GM19099 (cell line): Measurements from ENCODE around the gene ACACB.

Source experiments
- POLR2A ChIP-seq: IDR thresholded peaks from 3 replicates; pipeline ENCODE4 v1.6.1; 2011; ENCODE audit warnings: low read depth; ENCODE audit not compliant: insufficient read length; ENCODE audit errors: extremely low read depth

Gene ACACB

DNA sequence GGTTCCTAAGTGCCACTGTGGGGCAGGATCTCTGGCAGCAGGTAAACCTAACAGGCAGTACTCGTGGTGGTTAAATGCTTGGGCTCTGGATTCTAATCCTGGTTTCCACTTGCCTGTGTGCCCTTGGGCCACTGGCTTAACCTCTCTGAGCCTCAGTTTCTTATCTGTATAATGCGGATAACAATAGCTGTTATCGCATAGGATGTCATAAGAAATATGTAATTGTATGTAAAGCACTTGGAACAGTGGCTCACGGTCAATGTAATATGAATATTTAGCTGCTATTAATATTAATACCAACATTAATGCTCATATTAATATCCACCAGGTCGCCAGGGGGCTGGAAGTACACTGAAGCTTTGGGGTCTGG, 175.9 kb downstream of the ACACB start:
- no peak for TF ChIP-seq POLR2A

- no peak for TF ChIP-seq POLR2A
Measured at GRCh38 chr12:109293106-109293505, 176.7 kb downstream of the ACACB start.

DNA sequence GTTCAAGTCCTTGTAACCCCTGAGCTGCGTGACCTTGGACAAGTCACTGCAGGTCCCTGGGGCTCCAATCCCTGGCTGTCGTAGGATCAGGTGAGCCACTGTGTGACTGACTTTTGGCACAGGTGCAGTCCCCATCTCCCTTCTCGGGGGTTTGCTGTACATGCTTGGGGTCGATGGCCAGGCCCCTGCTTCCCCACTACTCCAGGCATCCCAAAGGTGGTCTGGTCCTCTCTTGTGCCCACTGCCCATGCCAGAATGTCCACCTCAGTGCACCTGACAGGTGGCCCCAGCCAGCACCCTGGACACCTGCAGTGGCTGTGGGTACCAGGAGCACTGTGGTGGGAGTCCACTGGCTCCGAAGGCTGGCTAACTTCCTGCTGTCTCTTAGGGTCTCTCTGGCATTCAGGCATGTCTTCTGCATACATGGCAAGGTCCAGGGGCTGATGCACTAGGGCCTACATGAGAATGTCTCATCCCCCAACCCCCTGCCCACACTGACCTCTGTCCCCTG, 178.0 kb downstream of the ACACB start:
- no peak for TF ChIP-seq POLR2A

GRCh38 chr12:109295764-109296425, 179.5 kb downstream of the ACACB start:
- no peak for TF ChIP-seq POLR2A

DNA sequence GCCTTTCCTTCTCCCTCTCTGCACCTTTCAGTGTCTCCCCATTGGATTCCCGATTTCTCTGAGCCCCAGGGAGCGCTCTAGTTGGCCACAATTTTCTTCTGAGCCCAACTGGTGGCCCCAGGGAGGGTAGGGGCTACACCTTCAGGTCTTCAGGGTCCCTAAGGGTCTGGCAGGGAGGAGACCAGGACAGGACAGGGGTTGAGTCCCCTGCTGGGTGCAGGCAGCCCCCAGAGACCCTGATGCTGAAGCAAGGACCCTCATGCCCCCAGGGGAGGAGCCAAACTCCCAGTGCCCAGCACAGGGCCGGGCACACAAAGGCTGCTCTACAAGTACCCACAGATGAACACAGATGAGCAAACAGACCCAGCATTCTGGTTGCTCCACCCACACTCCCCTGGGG, 180.0 kb downstream of the ACACB start:
- TF ChIP-seq POLR2A = no peak

DNA sequence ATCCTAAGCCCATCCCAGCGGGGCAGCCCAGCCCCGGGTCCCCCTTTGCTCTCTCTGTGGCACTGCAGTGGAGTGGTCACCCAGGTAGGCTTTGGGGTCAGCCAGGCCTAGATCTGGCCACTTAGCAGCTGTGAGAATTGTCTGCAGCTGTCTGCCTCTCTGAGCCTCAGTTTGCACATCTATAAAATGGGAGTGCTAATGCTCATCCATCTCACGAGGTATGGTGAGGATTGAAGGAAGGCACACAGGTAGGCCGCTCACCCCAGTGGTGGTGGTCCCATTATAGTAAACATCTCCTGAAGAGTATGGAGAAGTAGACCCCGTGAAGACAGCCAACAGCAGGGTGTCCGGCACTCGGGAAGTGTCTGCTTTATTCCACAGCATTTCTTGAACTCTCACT, 183.5 kb downstream of the ACACB start:
- TF ChIP-seq POLR2A = no peak

DNA sequence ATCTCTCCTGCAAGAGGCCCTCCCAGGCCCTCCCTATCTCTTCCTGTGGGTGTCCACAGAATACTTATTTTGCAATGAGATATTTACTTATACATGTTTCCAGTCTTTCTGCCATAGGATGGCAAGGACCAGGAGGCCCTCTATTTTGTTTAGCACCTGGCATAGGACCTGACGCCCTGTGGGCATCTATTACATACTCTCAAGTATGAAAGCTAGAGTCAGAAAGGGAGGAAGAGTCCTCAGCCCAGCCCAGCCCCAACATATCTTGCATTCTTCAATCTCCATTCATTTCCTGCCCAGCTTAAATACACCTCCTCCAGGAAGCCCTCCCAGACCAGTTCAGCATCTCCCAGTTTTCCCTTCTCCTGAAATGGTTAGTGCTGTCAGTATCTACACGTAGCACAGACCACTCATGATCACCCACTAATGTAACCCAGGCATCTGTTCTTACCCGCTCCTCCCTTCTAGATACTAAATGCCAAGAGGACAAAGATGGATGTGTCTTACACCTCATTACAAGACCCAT, 185.3 kb downstream of the ACACB start:
- TF ChIP-seq POLR2A = no peak

- no peak for TF ChIP-seq POLR2A
Measured at GRCh38 chr12:109302358-109302757, 186.0 kb downstream of the ACACB start.

GRCh38 chr12:109302770-109303169, 186.4 kb downstream of the ACACB start:
- no peak for TF ChIP-seq POLR2A

GRCh38 chr12:109304485-109304884, 188.1 kb downstream of the ACACB start:
- no peak for TF ChIP-seq POLR2A

- TF ChIP-seq POLR2A = no peak
Measured at GRCh38 chr12:109305547-109305946, 189.2 kb downstream of the ACACB start.

GRCh38 chr12:109307051-109307450, 190.7 kb downstream of the ACACB start:
- no peak for TF ChIP-seq POLR2A

DNA sequence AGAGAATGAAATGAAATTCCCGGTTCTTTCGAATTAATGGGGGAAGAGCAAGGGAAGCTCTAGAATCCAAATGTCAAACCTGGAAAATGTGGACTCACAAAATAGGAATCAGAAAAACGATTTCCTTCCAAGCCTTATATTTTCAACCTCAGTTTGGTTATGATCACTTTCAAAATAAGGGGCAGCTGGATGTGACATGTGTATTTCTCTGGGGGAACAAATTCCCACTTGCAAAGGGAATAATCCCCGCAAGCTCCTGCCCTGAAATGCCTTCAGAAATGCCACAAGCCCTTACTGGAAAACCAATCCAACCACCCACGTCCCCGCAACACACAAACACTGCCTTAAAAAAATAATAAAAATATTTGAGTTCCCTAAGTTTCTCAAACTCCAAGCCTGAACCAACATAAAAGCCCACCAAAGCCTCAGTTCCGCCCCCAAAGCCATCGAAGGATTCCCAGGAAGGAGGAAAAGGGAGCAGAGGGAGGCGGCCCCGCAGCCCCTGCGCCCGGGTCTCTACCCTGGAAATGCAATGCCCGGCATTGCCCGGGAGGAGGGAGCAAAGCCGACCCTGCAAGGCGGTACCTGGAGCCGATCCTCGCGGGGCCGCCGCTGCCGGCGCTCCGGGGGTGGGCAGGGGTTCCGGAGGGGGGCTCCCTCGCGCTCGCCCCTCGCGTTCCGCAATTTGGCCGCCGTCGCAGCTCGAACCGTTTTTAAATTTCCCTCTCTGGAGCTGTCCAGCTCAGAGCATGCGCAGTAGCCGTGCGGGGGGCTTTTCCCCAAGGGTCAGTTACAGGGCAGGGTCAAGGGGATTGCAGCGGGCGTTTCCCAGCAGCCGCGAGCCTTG, 192.4 kb downstream of the ACACB start, which contains the start of gene FOXN4:
Gene FOXN4 (minus strand): TSS at position 751 of the 847 bp plus-strand sequence. CDS start 963 bp downstream, outside the sequence.
- TF ChIP-seq POLR2A = no peak

DNA sequence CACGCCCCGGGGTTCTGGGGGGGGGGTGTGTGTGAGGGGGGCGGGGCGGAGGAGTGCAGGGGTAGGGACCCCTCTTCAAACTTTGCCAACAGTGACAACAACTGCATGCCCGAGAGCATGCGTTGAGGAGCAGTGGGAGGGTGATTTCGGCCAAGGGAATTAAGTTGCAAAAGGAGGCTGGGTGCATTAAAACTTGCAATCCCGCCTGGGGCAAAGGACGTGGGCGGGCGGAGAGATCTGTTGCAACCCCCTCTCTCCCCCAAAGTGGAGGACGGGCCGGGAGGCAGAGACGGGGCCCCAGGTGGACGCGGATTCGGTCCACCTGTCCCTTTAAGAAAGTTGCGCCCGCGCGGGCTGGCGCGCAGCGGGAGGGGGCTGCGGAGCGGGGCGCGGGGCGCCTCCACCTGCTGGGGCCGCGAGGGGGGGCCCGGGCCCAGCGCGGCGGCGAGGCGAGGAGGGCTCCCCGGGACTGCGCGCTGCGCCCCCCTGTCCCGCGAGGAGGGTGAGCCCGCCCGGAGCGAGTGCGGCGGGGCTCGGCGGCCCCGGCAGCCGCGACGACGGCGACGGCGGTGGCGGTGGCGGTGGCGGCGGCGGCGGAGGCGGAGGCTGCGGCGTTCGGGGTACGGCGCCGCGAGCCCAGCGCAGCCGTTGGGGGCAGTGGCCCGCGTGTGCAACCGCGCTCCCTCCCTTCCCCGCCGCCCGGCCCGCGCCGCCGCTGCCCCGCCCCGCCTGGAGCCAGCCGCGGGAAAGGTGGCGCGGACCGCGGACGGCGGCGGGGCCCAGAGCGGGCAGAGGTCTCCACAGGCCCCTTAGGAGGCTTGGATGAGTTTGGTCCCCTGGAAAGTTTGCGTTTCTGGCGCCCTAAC, 193.2 kb downstream of the ACACB start:
- no peak for TF ChIP-seq POLR2A
